HG03064 (cell line): ENCODE results near the gene TRPM7.
"Not testable (repeated sequence)": the region's sequence is repeated elsewhere in the genome, so short reads cannot be mapped to it uniquely, and the experiment has no call there.

ENCODE experiments used
- ATAC-seq: cut with Tn5 transposase; IDR thresholded peaks from one replicate; pipeline ENCODE4 v1.9.1; 2021; ENCODE audit warnings: low read depth; ENCODE audit not compliant: unreplicated experiment

Gene TRPM7

DNA sequence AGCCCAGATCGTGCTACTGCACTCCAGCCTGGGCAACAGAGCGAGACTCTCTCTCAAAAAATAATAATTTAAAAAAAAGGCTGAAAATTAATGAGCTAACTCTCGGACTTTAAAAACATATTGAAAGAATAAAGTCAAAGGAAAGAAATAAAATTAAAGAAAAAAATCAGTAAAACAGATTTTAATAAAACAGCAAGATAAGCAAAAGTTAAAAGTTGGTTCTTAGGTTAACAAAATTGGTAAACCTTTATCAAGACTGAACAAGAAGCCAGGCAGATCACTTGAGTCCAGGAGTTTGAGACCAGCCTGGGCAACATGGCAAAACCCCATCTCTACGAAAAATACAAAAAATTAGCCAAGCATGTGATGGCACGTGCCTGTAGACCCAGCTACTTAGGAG, 20.7 kb downstream of the TRPM7 start:
- ATAC-seq = no peak

DNA sequence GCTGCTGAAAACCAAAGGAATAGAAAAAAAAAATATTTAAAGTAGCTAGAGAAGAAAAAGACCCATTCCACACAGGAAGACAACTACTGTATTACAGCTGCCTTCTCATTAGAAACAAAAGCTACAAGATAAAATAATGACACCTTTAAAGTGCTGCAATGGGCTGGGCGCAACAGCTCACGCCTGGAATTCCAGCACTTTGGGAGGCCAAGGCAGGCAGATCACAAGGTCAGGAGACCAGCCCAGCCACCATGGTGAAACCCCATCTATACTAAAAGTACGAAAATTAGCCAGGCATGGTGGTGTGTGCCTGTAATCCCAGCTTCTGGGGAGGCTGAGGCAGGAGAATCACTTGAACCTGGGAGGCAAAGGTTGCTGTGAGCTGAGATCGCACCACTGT, 31.0 kb downstream of the TRPM7 start:
- no peak for ATAC-seq

DNA sequence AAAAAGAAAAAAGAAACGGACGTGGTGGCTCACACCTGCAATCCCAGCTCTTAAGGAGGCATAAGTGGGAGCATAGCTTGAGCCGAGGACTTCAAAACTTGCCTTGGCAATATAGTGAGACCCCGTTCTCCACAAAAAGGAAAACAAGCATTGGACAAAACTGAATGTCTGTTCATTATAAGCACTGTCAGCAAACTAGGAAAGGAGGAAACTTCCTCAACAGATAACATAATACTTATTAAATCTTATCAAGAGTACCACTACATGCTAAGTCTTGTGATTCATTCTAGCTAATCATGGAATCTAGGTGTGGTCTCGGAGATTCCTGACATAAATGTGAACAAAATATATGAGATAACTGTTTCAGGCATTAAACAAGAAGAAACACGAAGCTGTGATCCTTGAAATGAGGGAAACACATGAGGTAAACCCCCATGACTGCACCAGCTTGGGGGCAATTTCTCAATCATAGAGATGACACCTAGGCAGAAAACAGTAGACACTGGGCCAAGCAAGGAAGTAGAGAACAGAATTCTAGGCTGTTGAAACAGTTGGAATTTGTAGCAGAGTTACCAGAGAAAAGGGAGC, 33.3 kb downstream of the TRPM7 start:
- ATAC-seq = no peak

DNA sequence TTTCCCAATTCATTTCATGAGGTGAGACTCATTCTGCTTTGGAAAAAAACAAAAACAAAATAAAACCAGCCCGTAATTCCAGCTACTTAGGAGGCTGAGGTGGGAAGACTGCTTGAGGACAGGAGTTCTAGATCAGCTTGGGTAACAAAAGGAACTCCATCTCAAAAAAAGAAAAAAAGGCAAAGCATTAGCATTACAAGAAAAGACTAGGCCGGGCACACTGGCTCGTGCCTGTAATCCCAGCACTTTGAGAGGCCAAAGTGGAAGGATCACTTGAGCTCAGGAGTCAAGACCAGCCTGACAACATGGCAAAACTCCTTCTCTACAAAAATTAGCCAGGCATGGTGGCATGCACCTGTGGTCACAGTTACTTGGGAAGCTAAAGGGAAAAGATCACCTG, 33.9 kb downstream of the TRPM7 start:
- ATAC-seq = no peak

DNA sequence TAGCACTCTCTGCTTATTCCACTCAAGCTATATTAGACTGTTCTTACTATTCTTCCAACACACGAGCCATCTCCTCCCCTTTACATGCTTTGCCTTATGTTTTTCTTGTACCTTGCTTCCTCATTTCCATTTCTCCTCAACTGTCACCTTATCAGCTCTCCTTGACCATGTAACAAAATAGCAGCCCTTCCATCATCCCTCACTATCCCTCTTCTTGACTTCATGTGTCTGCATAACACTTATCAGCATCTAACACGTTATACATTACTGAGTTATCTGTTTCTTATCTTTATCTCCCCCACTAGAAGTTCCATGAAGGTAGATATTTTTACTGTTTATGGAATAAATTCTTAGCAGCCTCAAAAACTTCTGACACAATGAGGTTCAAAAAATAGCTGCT, 45.3 kb downstream of the TRPM7 start:
- no peak for ATAC-seq

DNA sequence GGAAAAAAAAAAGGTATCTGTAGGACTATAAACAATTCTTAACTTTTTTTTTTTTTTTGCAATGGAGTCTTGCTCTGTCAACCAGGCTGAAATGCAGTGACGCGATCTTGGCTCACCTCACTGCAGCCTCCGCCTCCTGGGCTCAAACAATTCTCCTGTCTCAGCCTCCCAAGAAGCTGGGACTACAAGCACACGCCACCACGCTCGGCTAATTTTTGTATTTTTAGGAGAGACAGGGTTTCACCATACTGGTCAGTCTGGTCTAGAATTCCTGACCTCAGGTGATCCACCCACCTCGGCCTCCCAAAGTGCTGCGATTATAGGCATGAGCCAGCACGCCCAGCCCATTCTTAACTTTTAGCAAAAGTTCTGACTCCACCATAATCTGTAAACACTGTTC, 50.5 kb downstream of the TRPM7 start:
- no peak for ATAC-seq

DNA sequence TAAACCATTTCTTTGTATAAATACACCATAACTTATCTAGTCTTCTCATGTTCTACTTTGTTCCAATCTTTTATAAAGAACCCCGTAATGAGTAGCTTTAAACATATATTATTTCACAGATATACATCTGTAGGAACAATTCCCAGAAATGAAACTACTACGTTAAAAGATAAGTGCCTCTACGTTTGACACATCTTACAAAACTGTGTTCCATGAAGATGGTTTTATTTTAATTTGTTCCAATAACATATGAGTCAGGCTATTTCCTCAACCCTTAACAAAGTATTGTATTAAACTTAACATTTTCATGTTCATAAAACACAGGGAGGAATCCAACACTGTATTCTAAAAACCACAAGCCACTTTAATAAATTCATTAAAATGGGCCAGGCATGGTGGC, 52.9 kb downstream of the TRPM7 start:
- ATAC-seq = no peak

DNA sequence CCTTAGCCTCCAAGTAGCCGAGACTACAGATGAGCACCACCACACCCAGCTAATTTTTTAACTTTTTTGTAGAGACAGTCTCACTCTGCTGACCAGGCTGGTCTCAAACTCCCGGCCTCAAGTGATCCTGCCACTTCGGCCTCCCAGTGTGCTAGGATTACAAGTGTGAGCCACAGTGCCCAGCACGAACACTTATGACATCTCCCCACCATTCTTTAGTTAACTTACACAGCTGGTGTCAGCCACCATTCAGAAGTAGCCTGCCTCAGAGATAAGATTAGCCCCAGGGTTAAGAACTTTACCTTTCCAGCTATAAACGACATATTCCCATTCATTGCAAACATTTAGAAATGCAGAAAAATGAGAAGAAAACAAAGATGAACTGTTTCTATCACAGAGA, 58.2 kb downstream of the TRPM7 start:
- ATAC-seq = no peak

DNA sequence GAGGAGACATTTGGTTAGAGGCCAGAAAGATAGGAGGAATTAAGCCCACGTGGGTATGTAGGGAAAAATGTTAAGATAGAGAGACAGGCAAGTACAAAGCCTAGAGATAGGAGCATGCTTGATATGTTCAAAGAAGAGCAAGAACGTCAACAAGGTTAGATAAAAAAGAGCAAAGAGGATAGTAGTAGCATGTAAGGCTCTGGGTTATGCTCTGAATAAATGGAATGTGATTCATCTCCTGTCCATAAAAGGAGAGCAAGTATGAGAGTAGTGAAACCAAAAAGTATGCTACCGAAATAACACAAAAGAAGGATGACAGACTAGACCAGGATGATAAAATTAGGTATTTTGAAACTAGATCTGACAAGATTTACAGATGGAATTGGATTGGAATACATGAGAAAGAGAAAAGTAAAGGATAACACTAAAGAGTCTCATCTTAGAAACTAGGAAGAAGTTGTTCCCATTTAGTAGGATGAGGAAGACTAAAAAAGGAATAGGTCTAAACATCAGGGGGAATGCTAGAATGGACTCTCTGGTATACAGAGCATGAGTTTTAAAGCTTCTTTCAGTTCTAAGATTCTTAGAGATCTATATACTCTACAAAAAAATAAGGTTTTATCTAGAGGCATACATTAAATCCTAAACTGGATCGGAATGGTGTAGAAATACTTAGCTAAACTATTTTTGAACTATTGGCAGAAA, 59.1 kb downstream of the TRPM7 start:
- no peak for ATAC-seq

DNA sequence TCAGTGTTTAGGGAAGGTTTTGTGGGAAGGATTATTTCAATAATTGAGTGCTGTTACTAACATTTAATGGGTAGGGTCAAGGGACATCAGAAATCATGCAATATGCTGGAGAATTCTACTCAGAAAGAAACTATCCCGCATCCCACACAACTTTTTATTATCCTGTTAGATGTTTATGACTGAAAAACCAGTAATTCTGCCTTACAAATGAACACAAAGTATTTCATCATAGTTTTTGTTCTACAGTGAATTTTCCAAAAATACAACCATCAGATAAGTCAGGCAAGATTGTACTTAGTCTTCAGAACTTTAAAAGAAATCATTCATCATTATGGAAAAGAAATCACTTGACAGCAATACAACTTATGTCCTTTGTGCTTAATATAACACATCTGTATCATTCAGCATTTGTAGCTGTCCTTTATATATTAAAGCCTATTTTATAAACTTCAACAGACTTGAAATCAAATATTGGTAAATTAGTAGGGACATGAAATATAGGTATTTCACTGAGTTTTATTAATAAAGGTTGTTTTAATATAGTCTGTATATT, 61.9 kb downstream of the TRPM7 start:
- no peak for ATAC-seq

DNA sequence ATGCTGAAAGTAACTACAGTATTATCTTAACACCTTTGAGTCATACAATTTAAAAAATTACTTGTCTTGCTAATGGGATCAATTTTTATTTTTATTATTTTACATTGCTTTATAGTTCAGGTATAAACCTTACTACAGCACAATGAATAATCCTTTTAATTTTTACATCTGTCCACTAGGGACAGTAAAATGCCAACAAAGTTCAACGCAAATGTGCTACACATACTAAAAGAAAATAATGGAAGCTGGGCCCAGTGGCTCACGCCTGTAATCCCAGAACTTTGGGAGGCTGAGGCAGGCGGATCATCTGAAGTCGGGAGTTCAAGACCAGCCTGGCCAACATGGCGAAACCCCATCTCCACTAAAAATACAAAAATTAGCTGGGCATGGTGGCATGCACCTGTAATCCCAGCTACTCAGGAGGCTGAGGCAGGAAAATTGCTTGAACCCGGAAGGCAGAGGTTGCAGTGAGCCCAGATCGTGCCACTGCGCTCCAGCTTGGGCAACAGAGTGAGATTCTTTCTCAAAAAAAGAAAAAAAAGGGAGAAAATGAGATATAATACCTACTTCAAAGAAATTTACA, 64.1 kb downstream of the TRPM7 start:
- ATAC-seq = not testable (repeated sequence)

DNA sequence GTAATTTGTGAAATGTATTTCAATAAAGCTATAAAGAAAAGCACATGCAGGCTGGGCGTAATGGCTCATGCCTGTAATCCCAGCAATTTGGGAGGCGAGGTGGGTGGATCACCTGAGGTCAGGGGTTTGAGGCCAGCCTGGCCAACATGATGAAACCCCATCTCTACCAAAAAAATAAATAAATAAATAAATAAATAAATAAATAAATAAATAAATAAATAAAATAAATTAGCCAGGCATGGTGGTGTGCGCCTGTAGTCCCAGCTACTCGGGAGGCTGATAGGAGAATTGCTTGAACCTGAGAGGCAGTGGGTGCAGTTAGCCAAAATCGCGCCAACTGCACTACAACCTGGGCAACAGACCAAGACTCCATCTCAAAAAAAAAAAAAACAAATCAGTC, 69.6 kb downstream of the TRPM7 start:
- ATAC-seq = not testable (repeated sequence)

DNA sequence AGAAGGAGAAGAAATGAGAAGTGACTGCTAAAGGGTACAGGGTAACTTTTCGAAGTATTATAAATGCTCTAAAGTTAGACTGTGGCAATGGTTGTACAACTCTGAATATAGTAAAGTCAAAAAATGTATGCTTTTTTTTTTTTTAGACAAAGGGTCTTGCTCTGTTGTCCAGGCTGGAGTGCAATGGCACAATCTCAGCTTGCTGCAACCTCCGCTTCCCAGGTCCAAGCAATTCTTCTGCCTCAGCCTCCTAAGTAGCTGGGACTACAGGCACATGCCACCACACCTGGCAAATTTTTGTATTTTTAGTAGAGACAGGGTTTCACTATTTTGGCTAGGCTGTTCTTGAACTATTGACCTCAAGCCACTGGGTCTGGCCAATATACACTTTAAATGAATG, 70.0 kb downstream of the TRPM7 start:
- not testable (repeated sequence) for ATAC-seq

DNA sequence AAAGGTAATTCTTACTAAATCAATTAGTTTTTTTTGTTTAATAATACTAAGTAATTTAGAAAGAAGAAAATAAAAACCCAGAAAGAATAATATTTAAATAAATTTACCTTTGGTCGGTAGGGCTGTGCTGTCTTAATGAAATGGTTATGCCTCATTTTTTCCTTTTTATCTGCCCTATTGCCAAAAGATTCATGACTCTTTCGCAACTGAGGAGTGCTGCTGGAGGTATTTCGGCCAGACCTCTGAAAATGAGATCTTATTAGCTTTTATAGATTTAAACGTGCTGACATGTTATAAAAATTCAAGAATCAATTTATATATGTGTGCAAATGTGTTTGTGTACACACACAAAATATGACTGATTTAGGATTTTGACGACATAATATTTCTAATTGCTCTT, 73.0 kb downstream of the TRPM7 start:
- no peak for ATAC-seq

DNA sequence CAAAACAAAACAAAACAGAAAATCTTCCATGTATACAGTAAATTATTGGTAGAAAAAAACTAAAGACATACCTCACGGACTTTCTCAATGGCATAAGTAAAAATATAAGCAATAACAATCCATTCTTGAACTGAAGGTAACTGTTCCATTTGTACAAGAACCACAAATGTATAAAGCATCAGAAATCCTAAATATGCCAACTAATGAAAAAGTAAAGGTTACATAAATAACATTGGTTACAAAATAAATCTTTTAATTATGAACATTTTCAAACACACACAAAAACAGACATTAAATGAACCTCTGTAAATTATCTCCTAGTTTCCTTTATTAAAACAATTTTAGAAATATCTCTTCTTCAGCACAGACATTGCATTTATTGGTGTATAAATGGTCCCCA, 79.5 kb downstream of the TRPM7 start:
- ATAC-seq = no peak

DNA sequence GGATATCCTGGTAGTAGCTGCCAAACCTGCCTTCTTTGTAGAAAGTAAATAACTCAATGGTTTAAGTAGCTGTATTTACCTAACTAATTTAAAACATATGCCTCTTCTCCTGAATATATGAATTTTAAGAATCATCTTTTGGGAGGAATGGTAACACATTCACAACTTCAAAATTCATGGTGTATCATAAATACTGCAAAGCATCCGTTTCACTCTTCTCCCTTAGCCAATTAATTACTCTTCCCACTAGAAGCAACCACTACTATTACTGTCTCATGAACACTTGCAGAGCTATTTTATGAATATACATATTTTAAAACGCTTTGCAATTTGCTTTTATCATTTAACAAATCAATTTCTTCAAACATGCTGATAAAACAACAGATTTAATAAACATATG, 81.1 kb downstream of the TRPM7 start:
- ATAC-seq = no peak

DNA sequence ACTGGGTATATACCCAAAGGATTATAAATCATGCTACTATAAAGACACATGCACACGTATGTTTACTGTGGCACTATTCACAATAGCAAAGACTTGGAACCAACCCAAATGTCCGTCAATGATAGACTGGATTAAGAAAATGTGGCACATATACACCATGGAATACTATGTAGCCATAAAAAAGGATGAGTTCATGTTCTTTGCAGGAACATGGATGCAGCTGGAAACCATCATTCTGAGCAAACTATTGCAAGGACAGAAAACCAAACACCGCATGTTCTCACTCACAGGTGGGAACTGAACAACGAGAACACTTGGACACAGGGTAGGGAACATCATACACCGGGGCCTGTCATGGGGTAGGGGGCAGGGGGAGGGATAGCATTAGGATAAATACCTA, 84.6 kb downstream of the TRPM7 start:
- not testable (repeated sequence) for ATAC-seq

DNA sequence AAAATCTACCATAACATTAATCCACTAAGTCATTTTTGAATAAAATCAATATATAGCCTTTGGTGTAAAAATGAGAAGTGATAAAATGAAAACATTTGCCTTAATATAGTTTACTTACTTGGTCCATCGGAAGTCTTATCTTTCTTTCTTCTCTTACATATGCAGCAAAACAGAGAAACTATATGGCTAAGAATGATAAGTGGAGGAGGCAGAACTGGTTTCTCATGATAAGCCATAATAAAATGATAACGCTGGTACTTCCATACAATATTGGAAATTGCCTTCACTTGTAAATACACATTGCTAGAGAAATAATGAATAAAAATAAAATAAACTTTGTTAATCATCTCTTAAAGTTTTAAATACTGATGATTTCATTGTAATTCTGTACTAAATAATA, 92.3 kb downstream of the TRPM7 start:
- ATAC-seq = no peak

DNA sequence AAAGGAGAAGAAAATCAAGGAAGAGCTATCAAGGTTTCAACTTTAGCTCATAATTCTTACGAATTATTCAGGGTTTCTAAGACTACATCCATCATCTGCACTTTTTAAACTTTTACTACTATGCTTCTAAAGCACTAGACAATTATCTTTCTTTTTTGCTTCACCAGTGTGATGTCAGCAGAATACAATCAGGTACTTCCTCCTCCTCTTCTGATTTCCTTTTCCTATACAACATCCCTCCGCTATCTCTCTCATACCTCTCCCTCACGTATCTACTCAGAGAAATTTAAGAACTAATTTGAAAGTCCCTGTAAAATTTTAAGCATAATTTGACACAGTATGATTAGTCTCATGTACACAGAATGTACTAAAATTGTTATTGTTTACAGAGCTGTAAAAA, 92.8 kb downstream of the TRPM7 start:
- no peak for ATAC-seq

DNA sequence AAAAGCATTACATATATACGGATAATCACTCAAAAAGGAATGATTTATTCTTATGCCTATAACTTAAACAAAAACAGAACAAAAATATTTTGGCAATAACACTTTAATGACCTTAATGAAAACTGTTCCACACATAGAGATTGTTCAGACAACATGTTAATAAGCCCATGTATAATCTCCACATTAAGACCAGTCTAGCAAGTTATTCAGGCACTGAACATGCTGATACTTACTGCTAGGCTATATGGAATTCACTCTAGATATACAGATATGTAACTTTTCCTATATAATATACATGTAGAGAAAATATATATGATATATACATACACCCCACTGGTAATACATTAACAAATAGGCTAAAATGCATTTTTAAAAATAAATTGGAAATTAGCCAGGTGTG, 96.3 kb downstream of the TRPM7 start:
- ATAC-seq = no peak

DNA sequence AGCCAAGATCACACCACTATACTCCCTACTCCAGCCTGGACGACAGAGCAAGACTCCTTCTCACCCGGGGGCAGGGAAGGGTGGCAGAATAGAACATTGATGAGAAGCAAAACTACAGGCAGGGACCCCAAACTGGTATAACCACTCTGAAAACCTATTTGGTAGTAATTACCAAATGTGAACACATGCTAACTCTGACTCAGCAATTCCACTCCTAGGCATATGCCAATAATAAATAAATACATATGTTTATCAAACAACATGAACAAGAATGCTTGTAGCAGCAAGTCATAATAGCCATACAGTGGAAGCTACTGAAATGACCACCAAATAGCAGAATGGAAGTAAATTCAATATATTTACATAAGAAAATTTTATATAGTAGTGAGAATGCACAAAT, 109.1 kb downstream of the TRPM7 start:
- no peak for ATAC-seq

DNA sequence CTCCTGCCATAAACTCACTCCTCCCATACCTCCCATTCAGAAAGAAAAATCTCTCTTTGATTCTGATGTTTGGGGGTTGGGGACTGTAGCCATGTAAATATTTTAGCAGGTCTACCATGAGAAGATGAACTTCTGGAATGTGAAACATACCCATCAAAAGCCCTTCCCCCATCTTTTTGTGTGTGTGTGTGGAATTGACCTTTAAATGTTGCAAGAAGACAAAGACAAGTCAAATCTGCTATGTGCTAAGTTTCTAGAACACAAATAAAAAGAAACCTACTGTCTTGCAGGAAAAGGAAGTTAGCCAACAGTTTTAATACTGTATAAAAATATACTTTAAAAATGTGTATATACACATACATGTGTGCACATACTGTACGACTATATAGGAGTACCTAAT, 110.4 kb downstream of the TRPM7 start:
- ATAC-seq = no peak
